Fibroblast of the aortic adventitia (primary cell): ENCODE data around the gene CUBN. TPM values are rescaled to one million over a fixed set of nuclear protein-coding genes. Genes with fewer than 3 reads are reported as not detected.

Experiments
- DNase-seq: peaks from one replicate; pipeline ENCODE4 v3.0.0-alpha.2; 2010; ENCODE audit warnings: low read depth
- H3K4me3 ChIP-seq: 2 replicates; pipeline ENCODE4 v1.5.1; 2011; ENCODE audit warnings: low read depth, mild to moderate bottlenecking, control low read depth, low read length, moderate library complexity
- CTCF ChIP-seq: IDR thresholded peaks from 2 replicates; pipeline ENCODE4 v1.5.1; 2011; ENCODE audit warnings: mild to moderate bottlenecking, low read length, control low read depth, inconsistent platforms; ENCODE audit not compliant: insufficient read depth
- total RNA-seq: library from RNA; depleted of rRNA; stranded (reverse); fragments of >200 nt; gene quantifications from 2 replicates; pipeline ENCODE4 v1.2.3, GENCODE V29; 2012; ENCODE audit warnings: low replicate concordance

CUBN gene
- total RNA-seq, 1 donor, result 4.2 TPM

GRCh38 chr10:16910793-16911164, 218.8 kb downstream of the CUBN start:
- no peak overlapping the region for H3K4me3 ChIP-seq
- TF ChIP-seq CTCF, result no peak
- DNase-seq, result no peak

GRCh38 chr10:16909961-16910792, 219.4 kb downstream of the CUBN start:
- DNase-seq, result peak; percentile 12
- no peak overlapping the region for H3K4me3 ChIP-seq
- no peak for TF ChIP-seq CTCF

- DNase-seq, result peak; percentile 88
- TF ChIP-seq CTCF, result peak; percentile 11
Observed at GRCh38 chr10:16909271-16909767, 220.3 kb downstream of the CUBN start.

GRCh38 chr10:16907687-16908086, 221.9 kb downstream of the CUBN start:
- TF ChIP-seq CTCF, result no peak
- H3K4me3 ChIP-seq, result no peak overlapping the region
- no peak for DNase-seq

More at GRCh38 chr10:16909271-16909767, 220.3 kb downstream of the CUBN start:
- no peak overlapping the region for H3K4me3 ChIP-seq

GRCh38 chr10:16905320-16905719, 224.3 kb downstream of the CUBN start:
- H3K4me3 ChIP-seq, result no peak overlapping the region

GRCh38 chr10:16904639-16905061, 225.0 kb downstream of the CUBN start:
- no peak overlapping the region for H3K4me3 ChIP-seq
- TF ChIP-seq CTCF, result no peak
- DNase-seq, result peak; percentile 71

More at GRCh38 chr10:16905320-16905719, 224.3 kb downstream of the CUBN start:
- TF ChIP-seq CTCF, result no peak
- peak; percentile 74 for DNase-seq
